ENCODE data around the gene SDK1.

GRCh38 chr7:3780525-3780924, 479.5 kb downstream of the SDK1 start:
- no peak for TF ChIP-seq EZH2phosphoT487 (IDR thresholded peaks at IDR 0.05; ENCODE audit: unreplicated experiment)
- TF ChIP-seq, protein P1, sequence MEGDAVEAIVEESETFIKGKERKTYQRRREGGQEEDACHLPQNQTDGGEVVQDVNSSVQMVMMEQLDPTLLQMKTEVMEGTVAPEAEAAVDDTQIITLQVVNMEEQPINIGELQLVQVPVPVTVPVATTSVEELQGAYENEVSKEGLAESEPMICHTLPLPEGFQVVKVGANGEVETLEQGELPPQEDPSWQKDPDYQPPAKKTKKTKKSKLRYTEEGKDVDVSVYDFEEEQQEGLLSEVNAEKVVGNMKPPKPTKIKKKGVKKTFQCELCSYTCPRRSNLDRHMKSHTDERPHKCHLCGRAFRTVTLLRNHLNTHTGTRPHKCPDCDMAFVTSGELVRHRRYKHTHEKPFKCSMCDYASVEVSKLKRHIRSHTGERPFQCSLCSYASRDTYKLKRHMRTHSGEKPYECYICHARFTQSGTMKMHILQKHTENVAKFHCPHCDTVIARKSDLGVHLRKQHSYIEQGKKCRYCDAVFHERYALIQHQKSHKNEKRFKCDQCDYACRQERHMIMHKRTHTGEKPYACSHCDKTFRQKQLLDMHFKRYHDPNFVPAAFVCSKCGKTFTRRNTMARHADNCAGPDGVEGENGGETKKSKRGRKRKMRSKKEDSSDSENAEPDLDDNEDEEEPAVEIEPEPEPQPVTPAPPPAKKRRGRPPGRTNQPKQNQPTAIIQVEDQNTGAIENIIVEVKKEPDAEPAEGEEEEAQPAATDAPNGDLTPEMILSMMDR (conservative IDR thresholded peaks at IDR 0.05; ENCODE audit: low read depth in 2 of 2), result peak; percentile 18 to 64; a peak in 2 of 4 replicates
- TF ChIP-seq, protein P2, sequence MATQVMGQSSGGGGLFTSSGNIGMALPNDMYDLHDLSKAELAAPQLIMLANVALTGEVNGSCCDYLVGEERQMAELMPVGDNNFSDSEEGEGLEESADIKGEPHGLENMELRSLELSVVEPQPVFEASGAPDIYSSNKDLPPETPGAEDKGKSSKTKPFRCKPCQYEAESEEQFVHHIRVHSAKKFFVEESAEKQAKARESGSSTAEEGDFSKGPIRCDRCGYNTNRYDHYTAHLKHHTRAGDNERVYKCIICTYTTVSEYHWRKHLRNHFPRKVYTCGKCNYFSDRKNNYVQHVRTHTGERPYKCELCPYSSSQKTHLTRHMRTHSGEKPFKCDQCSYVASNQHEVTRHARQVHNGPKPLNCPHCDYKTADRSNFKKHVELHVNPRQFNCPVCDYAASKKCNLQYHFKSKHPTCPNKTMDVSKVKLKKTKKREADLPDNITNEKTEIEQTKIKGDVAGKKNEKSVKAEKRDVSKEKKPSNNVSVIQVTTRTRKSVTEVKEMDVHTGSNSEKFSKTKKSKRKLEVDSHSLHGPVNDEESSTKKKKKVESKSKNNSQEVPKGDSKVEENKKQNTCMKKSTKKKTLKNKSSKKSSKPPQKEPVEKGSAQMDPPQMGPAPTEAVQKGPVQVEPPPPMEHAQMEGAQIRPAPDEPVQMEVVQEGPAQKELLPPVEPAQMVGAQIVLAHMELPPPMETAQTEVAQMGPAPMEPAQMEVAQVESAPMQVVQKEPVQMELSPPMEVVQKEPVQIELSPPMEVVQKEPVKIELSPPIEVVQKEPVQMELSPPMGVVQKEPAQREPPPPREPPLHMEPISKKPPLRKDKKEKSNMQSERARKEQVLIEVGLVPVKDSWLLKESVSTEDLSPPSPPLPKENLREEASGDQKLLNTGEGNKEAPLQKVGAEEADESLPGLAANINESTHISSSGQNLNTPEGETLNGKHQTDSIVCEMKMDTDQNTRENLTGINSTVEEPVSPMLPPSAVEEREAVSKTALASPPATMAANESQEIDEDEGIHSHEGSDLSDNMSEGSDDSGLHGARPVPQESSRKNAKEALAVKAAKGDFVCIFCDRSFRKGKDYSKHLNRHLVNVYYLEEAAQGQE (IDR thresholded peaks at IDR 0.05; ENCODE audit: unreplicated experiment), result no peak
- TF ChIP-seq POLR2AphosphoS5 (IDR thresholded peaks at IDR 0.05; ENCODE audit: low read depth), result no peak
- TF ChIP-seq JUNB (IDR thresholded peaks at IDR 0.05; ENCODE audit: unreplicated experiment), result no peak
- no peak for TF ChIP-seq EZH2 (IDR thresholded peaks at IDR 0.05; ENCODE audit: low read depth, unreplicated experiment)
- no peak for TF ChIP-seq ZNF114 (CRISPR knock-in tag; IDR thresholded peaks at IDR 0.05)
- no peak for TF ChIP-seq CREB1 (CRISPR knock-in tag; IDR thresholded peaks at IDR 0.05; ENCODE audit: low read depth)

All from GM23338 (cell line).